Central memory CD8-positive, alpha-beta T cell (primary cell): ENCODE measurements around the gene NFE2L1.
"Not testable (repeated sequence)": the region's sequence is repeated elsewhere in the genome, so short reads cannot be mapped to it uniquely, and the experiment has no call there.

Source experiments
- ATAC-seq: fragments of 150-1000 bp; cut with Tn5 transposase; replicated peaks from 2 replicates; pipeline ENCODE4 v1.10.0; 2022; ENCODE audit warnings: mild to moderate bottlenecking, moderate FRiP score, moderate number of reproducible peaks; ENCODE audit not compliant: poor library complexity, severe bottlenecking; ENCODE audit errors: extremely low read depth
- DNase-seq, 2 donors: peaks; one replicate each; pipeline ENCODE4 v3.0.0; 2021; ENCODE audit warnings: low spot score in 2 of 2
- H3K27ac Mint-ChIP-seq: one replicate; pipeline ENCODE4 v1.8.0; 2022; ENCODE audit warnings: low read depth, mild to moderate bottlenecking, moderate library complexity, mixed read lengths
- H3K27me3 Mint-ChIP-seq: one replicate; pipeline ENCODE4 v1.8.0; 2022; ENCODE audit warnings: mixed read lengths
- H3K36me3 Mint-ChIP-seq: one replicate; pipeline ENCODE4 v1.8.0; 2022; ENCODE audit warnings: mild to moderate bottlenecking, moderate library complexity, mixed read lengths; ENCODE audit not compliant: insufficient read depth
- H3K4me1 Mint-ChIP-seq: one replicate; pipeline ENCODE4 v1.8.0; 2022; ENCODE audit warnings: mixed read lengths
- H3K4me3 Mint-ChIP-seq: one replicate; pipeline ENCODE4 v1.8.0; 2022; ENCODE audit warnings: mild to moderate bottlenecking, moderate library complexity, mixed read lengths
- H3K9me3 Mint-ChIP-seq: one replicate; pipeline ENCODE4 v1.8.0; 2022; ENCODE audit warnings: mixed read lengths

The NFE2L1 gene

GRCh38 chr17:48047741-48048383 is at the start of gene NFE2L1:
Gene NFE2L1, plus strand, starts transcription at chr17:48048359. Its CDS starts 2,760 bp downstream, at chr17:48051119.
- ATAC-seq (peak; percentile 97), DNase-seq (peak; percentile 85 to 96)
- peak within 1 kb of the TSS; percentile 98 for H3K27ac Mint-ChIP-seq
- peak within 1 kb of the TSS; percentile 91 for H3K4me3 Mint-ChIP-seq
- H3K36me3 Mint-ChIP-seq: peaks cover 19% of the 10 kb centered on the region
- H3K4me1 Mint-ChIP-seq: peaks cover 62% of the 10 kb centered on the region
- H3K27me3 Mint-ChIP-seq: no peaks in the 10 kb centered on the region
- no peaks in the 10 kb centered on the region for H3K9me3 Mint-ChIP-seq

- Mint-ChIP-seq H3K4me1 (no peaks in the 10 kb centered on the region), H3K27ac (no peak overlapping the region), H3K9me3 (no peaks in the 10 kb centered on the region), H3K4me3 (no peak overlapping the region), H3K36me3 (no peaks in the 10 kb centered on the region), H3K27me3 (peaks cover 42% of the 10 kb centered on the region)
- no peak for DNase-seq
- no peak for ATAC-seq
Observed at GRCh38 chr17:47999582-47999981, 48.6 kb upstream of the NFE2L1 start.

- ATAC-seq (no peak), DNase-seq (no peak)
- Mint-ChIP-seq H3K9me3 (no peaks in the 10 kb centered on the region), H3K4me1 (no peaks in the 10 kb centered on the region), H3K27me3 (peaks cover 40% of the 10 kb centered on the region), H3K4me3 (no peak overlapping the region), H3K36me3 (no peaks in the 10 kb centered on the region), H3K27ac (no peak overlapping the region)
Observed at GRCh38 chr17:48001197-48001596, 47.0 kb upstream of the NFE2L1 start.

GRCh38 chr17:48001657-48002056 is 46.5 kb upstream of the NFE2L1 start:
- peaks cover 40% of the 10 kb centered on the region for H3K27me3 Mint-ChIP-seq
- not testable (repeated sequence) for H3K9me3 Mint-ChIP-seq, H3K27ac Mint-ChIP-seq, DNase-seq, H3K4me1 Mint-ChIP-seq, H3K4me3 Mint-ChIP-seq, ATAC-seq, H3K36me3 Mint-ChIP-seq

- Mint-ChIP-seq H3K4me1 (no peaks in the 10 kb centered on the region), H3K9me3 (no peaks in the 10 kb centered on the region), H3K27ac (no peak overlapping the region), H3K4me3 (no peak overlapping the region), H3K36me3 (no peaks in the 10 kb centered on the region), H3K27me3 (peaks cover 46% of the 10 kb centered on the region)
- ATAC-seq (no peak), DNase-seq (no peak)
Observed at GRCh38 chr17:48002266-48002915, 45.8 kb upstream of the NFE2L1 start.

- DNase-seq (no peak), ATAC-seq (no peak)
- H3K27me3 Mint-ChIP-seq: peaks cover 42% of the 10 kb centered on the region
- no peaks in the 10 kb centered on the region for H3K36me3 Mint-ChIP-seq
- no peak overlapping the region for H3K4me3 Mint-ChIP-seq
- H3K9me3 Mint-ChIP-seq: no peaks in the 10 kb centered on the region
- no peaks in the 10 kb centered on the region for H3K4me1 Mint-ChIP-seq
- H3K27ac Mint-ChIP-seq: no peak overlapping the region
Observed at GRCh38 chr17:48002916-48003416, 45.2 kb upstream of the NFE2L1 start.

- Mint-ChIP-seq H3K4me3 (no peak overlapping the region), H3K36me3 (no peaks in the 10 kb centered on the region), H3K4me1 (no peaks in the 10 kb centered on the region), H3K27ac (no peak overlapping the region), H3K9me3 (no peaks in the 10 kb centered on the region), H3K27me3 (peaks cover 42% of the 10 kb centered on the region)
- no peak for DNase-seq
- ATAC-seq: no peak
Observed at GRCh38 chr17:48003417-48004151, 44.6 kb upstream of the NFE2L1 start.

- H3K9me3 Mint-ChIP-seq: no peaks in the 10 kb centered on the region
- H3K27me3 Mint-ChIP-seq: peaks cover 49% of the 10 kb centered on the region
- no peaks in the 10 kb centered on the region for H3K36me3 Mint-ChIP-seq
- H3K4me3 Mint-ChIP-seq: no peak overlapping the region
- ATAC-seq (no peak), DNase-seq (no peak)
- no peaks in the 10 kb centered on the region for H3K4me1 Mint-ChIP-seq
- H3K27ac Mint-ChIP-seq: no peak overlapping the region
Observed at GRCh38 chr17:48004983-48005382, 43.2 kb upstream of the NFE2L1 start.

GRCh38 chr17:48006936-48007709 is 41.0 kb upstream of the NFE2L1 start:
- H3K4me3 Mint-ChIP-seq: no peak overlapping the region
- ATAC-seq: no peak
- H3K27ac Mint-ChIP-seq: no peak overlapping the region
- H3K27me3 Mint-ChIP-seq: peaks cover 71% of the 10 kb centered on the region
- peaks cover 6% of the 10 kb centered on the region for H3K4me1 Mint-ChIP-seq
- no peak for DNase-seq
- H3K36me3 Mint-ChIP-seq: peaks cover 1% of the 10 kb centered on the region
- no peaks in the 10 kb centered on the region for H3K9me3 Mint-ChIP-seq

GRCh38 chr17:48010193-48010592 is 38.0 kb upstream of the NFE2L1 start:
- Mint-ChIP-seq H3K27me3 (peaks cover 72% of the 10 kb centered on the region), H3K4me3 (no peak overlapping the region), H3K9me3 (no peaks in the 10 kb centered on the region), H3K27ac (no peak overlapping the region), H3K4me1 (peaks cover 6% of the 10 kb centered on the region), H3K36me3 (peaks cover 3% of the 10 kb centered on the region)
- ATAC-seq (no peak), DNase-seq (no peak)

GRCh38 chr17:48011405-48012150 is 36.6 kb upstream of the NFE2L1 start:
- H3K9me3 Mint-ChIP-seq: no peaks in the 10 kb centered on the region

GRCh38 chr17:48012151-48012520 is 36.0 kb upstream of the NFE2L1 start:
- peak overlapping the region; percentile 62 for H3K4me3 Mint-ChIP-seq
- DNase-seq: peak in 1 of 2 donors; percentile 35
- peak; percentile 78 for ATAC-seq
- peaks cover 75% of the 10 kb centered on the region for H3K27me3 Mint-ChIP-seq
- peaks cover 3% of the 10 kb centered on the region for H3K36me3 Mint-ChIP-seq
- H3K27ac Mint-ChIP-seq: no peak overlapping the region
- peaks cover 6% of the 10 kb centered on the region for H3K4me1 Mint-ChIP-seq
- H3K9me3 Mint-ChIP-seq: no peaks in the 10 kb centered on the region

More at GRCh38 chr17:48011405-48012150, 36.6 kb upstream of the NFE2L1 start:
- DNase-seq (no peak), ATAC-seq (peak; percentile 65)
- peaks cover 6% of the 10 kb centered on the region for H3K4me1 Mint-ChIP-seq
- no peak overlapping the region for H3K27ac Mint-ChIP-seq
- H3K27me3 Mint-ChIP-seq: peaks cover 80% of the 10 kb centered on the region
- peak overlapping the region; percentile 62 for H3K4me3 Mint-ChIP-seq
- peaks cover 3% of the 10 kb centered on the region for H3K36me3 Mint-ChIP-seq
